ENCODE data around the gene AZIN2.
"Not testable (repeated sequence)": the region's sequence is repeated elsewhere in the genome, so short reads cannot be mapped to it uniquely, and the experiment has no call there.

The AZIN2 gene

DNA sequence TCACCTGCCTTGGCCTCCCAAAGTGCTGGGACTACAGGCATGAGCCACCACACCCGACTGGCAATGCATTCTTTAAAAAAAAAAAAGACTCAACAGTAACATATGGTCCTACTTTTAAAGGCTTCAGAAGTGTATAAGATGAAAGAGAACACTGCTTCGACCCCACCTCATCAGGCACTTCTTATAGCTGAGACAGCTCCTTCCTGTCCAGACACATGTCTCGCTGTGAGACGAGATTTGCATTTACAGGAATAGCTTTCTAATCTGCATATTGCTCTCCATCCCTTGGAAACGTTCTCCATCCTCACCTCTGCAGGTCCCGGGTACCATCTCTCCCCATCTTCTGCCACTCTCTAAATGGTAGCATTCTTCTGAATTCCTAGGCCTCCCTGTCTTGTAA is 6.7 kb downstream of the AZIN2 start:
- in situ Hi-C loops (cut with HindIII; ENCODE audit: low pct_ligation_motif_present, low pct_unique_long_range_greater_than_20kb, low sequenced_read_pairs): no loop called here
- DNase-seq: no peak

- DNase-seq: peak; percentile 27
- in situ Hi-C loops (cut with HindIII; ENCODE audit: low pct_ligation_motif_present, low pct_unique_long_range_greater_than_20kb, low sequenced_read_pairs): no loop called here
Measured at GRCh38 chr1:33088119-33088906, 7.4 kb downstream of the AZIN2 start.

DNA sequence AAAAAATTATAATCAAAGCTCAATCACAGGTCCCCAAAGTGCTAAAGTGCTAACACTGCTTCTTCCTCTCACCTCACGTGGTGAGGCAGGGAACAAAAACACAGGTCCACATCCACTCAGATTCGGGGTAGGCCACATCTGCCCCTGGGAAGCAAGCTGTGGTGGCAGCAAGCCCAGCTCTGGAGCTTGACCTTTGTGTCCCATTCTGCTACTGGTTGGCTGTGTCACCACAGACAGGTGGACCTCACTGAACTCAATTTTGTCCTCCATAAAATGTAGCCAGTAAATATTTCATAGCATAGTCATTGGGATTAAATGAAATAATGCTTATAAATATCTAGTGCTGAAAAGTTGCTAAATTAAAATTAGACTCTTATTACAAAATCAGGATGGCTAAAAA is 8.5 kb downstream of the AZIN2 start:
- in situ Hi-C loops (cut with HindIII; ENCODE audit: low pct_ligation_motif_present, low pct_unique_long_range_greater_than_20kb, low sequenced_read_pairs): no loop called here
- DNase-seq: no peak

- no peak for DNase-seq
- in situ Hi-C loops (cut with HindIII; ENCODE audit: low pct_ligation_motif_present, low pct_unique_long_range_greater_than_20kb, low sequenced_read_pairs): no loop called here
Measured at GRCh38 chr1:33092438-33092837, 11.5 kb downstream of the AZIN2 start.

- in situ Hi-C loops (cut with HindIII; ENCODE audit: low pct_ligation_motif_present, low pct_unique_long_range_greater_than_20kb, low sequenced_read_pairs): no loop called here
Measured at GRCh38 chr1:33093004-33093403, 12.1 kb downstream of the AZIN2 start.

DNA sequence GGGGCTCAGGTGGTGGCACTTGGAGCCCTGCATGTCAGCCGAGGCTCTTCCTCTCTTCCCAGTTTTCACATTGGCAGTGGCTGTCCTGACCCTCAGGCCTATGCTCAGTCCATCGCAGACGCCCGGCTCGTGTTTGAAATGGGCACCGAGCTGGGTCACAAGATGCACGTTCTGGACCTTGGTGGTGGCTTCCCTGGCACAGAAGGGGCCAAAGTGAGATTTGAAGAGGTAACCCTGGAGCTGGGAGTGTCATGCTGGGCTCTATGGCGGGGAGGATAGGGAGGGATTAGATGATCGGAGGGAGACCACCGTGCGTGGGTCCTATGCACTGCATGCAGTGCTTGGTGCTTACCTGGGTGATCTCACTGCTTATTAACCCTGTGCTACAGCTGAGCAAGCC is 13.5 kb downstream of the AZIN2 start:
- in situ Hi-C loops (cut with HindIII; ENCODE audit: low pct_ligation_motif_present, low pct_unique_long_range_greater_than_20kb, low sequenced_read_pairs): no loop called here
- no peak for DNase-seq

More at GRCh38 chr1:33093004-33093403, 12.1 kb downstream of the AZIN2 start:
- peak; percentile 15 for DNase-seq

GRCh38 chr1:33094971-33095604 is 14.1 kb downstream of the AZIN2 start:
- DNase-seq: peak; percentile 78
- in situ Hi-C loops (cut with HindIII; ENCODE audit: low pct_ligation_motif_present, low pct_unique_long_range_greater_than_20kb, low sequenced_read_pairs): no loop called here

DNA sequence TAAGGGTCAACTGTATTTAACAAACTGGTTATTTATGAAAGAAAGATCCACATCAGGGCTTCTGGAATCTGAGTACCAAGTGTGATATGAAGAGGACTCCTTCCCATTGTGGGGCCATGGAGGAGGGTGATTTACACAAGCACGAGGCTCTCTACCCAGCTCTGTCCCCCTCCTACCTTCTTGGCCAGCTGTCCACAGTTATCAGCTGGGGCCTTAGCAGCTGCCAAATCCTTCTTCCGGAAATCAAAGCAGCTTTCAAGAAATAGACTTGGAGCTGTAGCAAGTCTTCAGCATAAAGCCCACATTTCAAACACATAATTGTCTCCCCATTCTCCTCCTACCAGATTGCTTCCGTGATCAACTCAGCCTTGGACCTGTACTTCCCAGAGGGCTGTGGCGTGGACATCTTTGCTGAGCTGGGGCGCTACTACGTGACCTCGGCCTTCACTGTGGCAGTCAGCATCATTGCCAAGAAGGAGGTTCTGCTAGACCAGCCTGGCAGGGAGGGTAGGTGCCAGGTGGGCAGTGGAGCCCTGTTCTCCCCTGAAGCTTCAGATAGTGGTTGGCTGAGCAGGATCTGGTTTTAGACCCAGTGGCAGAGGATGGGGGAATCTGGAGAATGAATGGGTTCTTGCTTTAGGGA is 15.5 kb downstream of the AZIN2 start:
- in situ Hi-C loops (cut with HindIII; ENCODE audit: low pct_ligation_motif_present, low pct_unique_long_range_greater_than_20kb, low sequenced_read_pairs): no loop called here
- no peak for DNase-seq

GRCh38 chr1:33097137-33097611 is 16.2 kb downstream of the AZIN2 start:
- no peak for DNase-seq
- in situ Hi-C loops (cut with HindIII; ENCODE audit: low pct_ligation_motif_present, low pct_unique_long_range_greater_than_20kb, low sequenced_read_pairs): no loop called here

DNA sequence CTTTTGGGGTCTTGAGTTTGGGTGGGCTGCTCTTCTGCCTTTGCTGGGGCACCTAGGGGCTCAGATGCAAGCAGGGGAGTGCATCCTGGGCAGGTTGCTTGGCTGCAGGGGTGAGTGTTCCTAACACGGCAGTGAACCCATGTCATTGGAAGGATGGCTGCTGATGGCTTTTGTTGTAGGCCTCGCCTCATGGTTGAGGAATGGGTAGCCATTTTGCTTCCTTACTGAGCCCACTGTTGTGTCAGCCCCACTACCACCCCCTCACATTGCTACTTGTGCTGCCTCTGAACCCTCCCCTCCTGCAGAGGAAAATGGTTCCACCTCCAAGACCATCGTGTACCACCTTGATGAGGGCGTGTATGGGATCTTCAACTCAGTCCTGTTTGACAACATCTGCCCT is 16.8 kb downstream of the AZIN2 start:
- no peak for DNase-seq
- in situ Hi-C loops (cut with HindIII; ENCODE audit: low pct_ligation_motif_present, low pct_unique_long_range_greater_than_20kb, low sequenced_read_pairs): no loop called here

GRCh38 chr1:33098371-33098770 is 17.4 kb downstream of the AZIN2 start:
- in situ Hi-C loops (cut with HindIII; ENCODE audit: low pct_ligation_motif_present, low pct_unique_long_range_greater_than_20kb, low sequenced_read_pairs): no loop called here
- no peak for DNase-seq

DNA sequence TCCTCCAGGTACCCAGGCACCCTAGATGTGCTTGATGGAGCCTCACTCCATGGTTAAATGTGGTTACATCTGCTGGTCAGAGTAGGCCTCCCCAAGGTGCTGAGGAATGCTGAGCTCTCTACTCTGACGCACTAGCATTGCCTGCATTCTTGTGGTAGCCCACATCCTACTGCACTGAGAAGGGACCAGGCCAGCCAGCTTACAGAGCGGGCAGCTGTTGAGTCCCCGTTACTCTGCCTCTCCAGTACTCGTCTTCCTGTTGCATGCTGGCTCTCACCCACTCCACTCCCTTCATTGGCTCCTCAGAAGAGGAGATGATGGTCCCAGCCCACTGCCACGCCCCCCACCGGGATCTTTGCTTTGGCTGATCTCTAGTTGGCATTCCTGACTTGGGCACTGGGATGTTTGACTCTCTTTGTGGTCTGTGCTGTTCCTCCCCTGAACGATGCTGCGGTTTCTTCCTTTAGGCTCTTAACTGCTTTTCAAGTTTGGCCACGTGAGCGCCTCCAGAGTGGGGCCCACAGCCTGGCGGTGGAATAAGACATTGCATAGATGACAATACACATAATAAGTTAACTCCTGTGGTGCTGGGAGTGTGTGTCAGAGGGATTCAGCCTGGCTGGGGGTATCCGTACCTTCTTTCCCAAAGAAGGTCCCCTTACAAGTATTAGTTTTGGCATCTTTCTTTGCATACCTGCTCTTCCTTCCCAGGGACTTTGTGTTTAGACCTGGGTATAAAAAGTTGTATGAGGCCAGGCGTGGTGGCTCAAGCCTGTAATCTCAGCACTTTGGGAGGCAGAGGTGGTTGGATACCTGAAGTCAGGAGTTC is 18.6 kb downstream of the AZIN2 start:
- in situ Hi-C loops (cut with HindIII; ENCODE audit: low pct_ligation_motif_present, low pct_unique_long_range_greater_than_20kb, low sequenced_read_pairs): no loop called here
- DNase-seq: peak; percentile 99

DNA sequence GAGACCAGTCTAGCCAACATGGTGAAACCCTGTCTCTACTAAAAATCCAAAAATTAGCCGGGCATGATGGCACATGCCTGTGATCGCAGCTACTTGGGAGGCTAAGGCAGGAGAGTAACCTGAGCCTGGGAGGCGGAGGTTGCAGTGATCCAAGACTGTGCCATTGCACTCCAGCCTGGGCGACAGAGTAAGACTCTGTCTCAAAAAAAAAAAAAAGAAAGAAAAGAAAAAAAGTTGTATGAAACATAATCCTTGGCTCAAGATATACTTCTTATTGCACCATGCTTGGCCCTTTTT is 19.1 kb downstream of the AZIN2 start:
- in situ Hi-C loops (cut with HindIII; ENCODE audit: low pct_ligation_motif_present, low pct_unique_long_range_greater_than_20kb, low sequenced_read_pairs); DNase-seq: not testable (repeated sequence)

DNA sequence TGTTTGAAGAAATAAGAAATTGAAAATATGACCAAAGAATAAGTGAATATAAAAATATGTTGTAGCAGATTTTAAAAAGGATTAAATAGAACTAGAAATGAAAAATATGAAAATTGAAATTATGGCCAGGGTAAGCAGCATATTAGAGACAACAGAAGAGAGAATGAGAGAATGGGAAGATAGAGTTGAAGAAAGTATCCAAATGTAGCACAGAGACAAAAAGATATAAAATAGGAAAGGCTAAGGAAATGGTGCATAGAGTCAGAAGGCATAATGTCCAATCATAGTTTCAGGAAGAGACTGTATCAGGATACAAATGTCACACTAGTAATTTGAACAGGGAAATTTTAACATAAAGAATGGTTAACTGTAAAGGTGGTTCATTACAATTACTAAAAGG is 29.5 kb downstream of the AZIN2 start:
- no peak for DNase-seq
- in situ Hi-C loops (cut with HindIII; ENCODE audit: low pct_ligation_motif_present, low pct_unique_long_range_greater_than_20kb, low sequenced_read_pairs): no loop called here

DNA sequence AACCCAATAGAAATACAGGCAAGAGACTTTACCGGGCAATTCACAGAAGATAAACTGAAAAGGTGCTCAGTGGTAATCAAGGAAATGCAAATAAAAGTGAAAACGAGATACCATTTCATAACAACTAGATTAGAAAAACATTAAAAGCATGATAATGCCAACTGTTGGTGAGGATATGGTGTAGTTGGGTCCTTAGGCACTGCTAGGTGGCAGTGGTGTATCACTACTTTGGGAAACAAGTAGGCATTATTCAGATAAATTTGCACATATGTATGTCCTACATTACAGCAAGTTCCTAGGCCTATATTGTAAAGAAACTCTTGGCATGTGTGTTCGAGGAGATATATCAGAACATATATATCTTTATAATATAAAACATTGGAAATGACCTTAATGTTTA is 31.0 kb downstream of the AZIN2 start:
- DNase-seq: no peak
- in situ Hi-C loops (cut with HindIII; ENCODE audit: low pct_ligation_motif_present, low pct_unique_long_range_greater_than_20kb, low sequenced_read_pairs): no loop called here

DNA sequence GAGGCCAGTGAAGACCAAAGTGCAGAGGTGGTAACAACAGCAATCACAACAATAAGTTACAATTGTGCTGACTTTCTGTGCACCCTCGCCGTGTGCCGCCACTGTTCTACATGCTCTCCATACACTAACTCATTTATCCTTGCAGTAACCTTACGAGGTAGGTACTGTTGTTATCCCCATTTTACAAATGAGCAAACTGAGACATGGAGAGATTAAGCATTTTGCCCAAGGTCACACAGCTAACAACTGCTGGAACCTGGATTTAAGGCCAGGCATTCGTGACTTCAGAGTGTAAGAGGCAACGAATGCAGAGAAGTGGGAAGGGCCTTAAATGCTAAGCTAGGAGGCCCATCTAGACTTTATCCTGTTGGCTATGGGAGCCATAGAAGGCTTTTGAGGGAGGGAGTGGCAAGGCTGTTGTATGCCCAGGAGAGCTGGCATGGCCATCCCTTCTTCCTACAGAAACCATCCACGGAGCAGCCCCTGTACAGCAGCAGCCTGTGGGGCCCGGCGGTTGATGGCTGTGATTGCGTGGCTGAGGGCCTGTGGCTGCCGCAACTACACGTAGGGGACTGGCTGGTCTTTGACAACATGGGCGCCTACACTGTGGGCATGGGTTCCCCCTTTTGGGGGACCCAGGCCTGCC is 36.6 kb downstream of the AZIN2 start:
- DNase-seq: no peak
- in situ Hi-C loops (cut with HindIII; ENCODE audit: low pct_ligation_motif_present, low pct_unique_long_range_greater_than_20kb, low sequenced_read_pairs): no loop called here

GRCh38 chr1:33118274-33118673 is 37.3 kb downstream of the AZIN2 start:
- in situ Hi-C loops (cut with HindIII; ENCODE audit: low pct_ligation_motif_present, low pct_unique_long_range_greater_than_20kb, low sequenced_read_pairs): no loop called here
- DNase-seq: no peak

GRCh38 chr1:33119050-33119449 is 38.1 kb downstream of the AZIN2 start:
- in situ Hi-C loops (cut with HindIII; ENCODE audit: low pct_ligation_motif_present, low pct_unique_long_range_greater_than_20kb, low sequenced_read_pairs): no loop called here
- no peak for DNase-seq

Data from ACHN (cell line).